Measurements from ENCODE around the gene NOTUM. TPM values are rescaled to one million over a fixed set of nuclear protein-coding genes. Genes with fewer than 3 reads are reported as not detected.

The NOTUM gene
- total and polyA plus RNA-seq, 4 donors, result 0.19 to 5.4 (median 1.6) TPM

DNA sequence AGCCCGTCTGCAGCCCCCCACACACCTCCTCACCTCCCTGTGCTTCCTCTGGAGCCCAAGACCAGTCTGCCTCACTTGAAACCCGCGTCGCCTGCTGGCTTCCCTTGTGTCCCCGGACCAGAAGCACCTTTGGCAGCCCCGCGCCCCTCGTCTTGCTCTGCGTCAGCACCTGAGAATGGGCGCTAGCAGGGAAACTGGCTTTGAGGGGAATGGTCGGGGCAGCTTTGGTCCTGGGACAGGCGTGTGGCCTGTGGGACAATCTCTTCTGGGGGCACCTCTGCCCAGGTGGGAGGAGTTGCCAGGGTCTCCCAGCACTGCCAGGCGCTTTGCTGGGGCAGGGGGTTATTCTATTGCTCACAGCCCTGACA lies 29.8 kb downstream of the NOTUM start:
- no peak overlapping the region for H3K4me3 ChIP-seq (ENCODE audit: low read depth in 1 of 3, low read length in 3 of 3)
- H3K27ac ChIP-seq (ENCODE audit: low read depth in 1 of 2, low read length in 2 of 2), result no peak overlapping the region
- no peak overlapping the region for H3K9ac ChIP-seq (ENCODE audit: low read depth in 1 of 2, low read length in 2 of 2)
- DNase-seq (ENCODE audit: low spot score), result no peak
- 81% methylated on average over 13 of the region's 13 CpGs for WGBS
- no peaks in the 10 kb centered on the region for H3K9me3 ChIP-seq (ENCODE audit: control insufficient read depth in 4 of 4, low read length in 3 of 4)
- H3K36me3 ChIP-seq (ENCODE audit: control insufficient read depth in 4 of 4, insufficient read depth in 3 of 4, low read depth in 1 of 4, low read length in 3 of 4), result no peaks in the 10 kb centered on the region
- TF ChIP-seq, protein P1, sequence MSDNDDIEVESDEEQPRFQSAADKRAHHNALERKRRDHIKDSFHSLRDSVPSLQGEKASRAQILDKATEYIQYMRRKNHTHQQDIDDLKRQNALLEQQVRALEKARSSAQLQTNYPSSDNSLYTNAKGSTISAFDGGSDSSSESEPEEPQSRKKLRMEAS (IDR thresholded peaks at IDR 0.05), result no peak
- TF ChIP-seq HNF4G (IDR thresholded peaks at IDR 0.05) (no peak), EGR1 (IDR thresholded peaks at IDR 0.05; ENCODE audit: low read depth in 2 of 2) (no peak), FOXA2 (IDR thresholded peaks at IDR 0.05) (no peak), YY1 (IDR thresholded peaks at IDR 0.05) (no peak), GABPA (IDR thresholded peaks at IDR 0.05 in 1 of 2, conservative IDR thresholded peaks at IDR 0.05 in 1 of 2) (no peak), HNF4A (conservative IDR thresholded peaks at IDR 0.05) (no peak), RAD21 (IDR thresholded peaks at IDR 0.05) (no peak), SP1 (IDR thresholded peaks at IDR 0.05) (no peak), JUND (IDR thresholded peaks at IDR 0.05) (no peak), NR2F2 (IDR thresholded peaks at IDR 0.05) (no peak), FOXA1 (IDR thresholded peaks at IDR 0.05) (no peak), TAF1 (conservative IDR thresholded peaks at IDR 0.05) (no peak), RXRA (IDR thresholded peaks at IDR 0.05) (no peak)
- TF ChIP-seq, protein P2, sequence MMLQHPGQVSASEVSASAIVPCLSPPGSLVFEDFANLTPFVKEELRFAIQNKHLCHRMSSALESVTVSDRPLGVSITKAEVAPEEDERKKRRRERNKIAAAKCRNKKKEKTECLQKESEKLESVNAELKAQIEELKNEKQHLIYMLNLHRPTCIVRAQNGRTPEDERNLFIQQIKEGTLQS (IDR thresholded peaks at IDR 0.05), result no peak
- TF ChIP-seq, protein P3, sequence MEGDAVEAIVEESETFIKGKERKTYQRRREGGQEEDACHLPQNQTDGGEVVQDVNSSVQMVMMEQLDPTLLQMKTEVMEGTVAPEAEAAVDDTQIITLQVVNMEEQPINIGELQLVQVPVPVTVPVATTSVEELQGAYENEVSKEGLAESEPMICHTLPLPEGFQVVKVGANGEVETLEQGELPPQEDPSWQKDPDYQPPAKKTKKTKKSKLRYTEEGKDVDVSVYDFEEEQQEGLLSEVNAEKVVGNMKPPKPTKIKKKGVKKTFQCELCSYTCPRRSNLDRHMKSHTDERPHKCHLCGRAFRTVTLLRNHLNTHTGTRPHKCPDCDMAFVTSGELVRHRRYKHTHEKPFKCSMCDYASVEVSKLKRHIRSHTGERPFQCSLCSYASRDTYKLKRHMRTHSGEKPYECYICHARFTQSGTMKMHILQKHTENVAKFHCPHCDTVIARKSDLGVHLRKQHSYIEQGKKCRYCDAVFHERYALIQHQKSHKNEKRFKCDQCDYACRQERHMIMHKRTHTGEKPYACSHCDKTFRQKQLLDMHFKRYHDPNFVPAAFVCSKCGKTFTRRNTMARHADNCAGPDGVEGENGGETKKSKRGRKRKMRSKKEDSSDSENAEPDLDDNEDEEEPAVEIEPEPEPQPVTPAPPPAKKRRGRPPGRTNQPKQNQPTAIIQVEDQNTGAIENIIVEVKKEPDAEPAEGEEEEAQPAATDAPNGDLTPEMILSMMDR (IDR thresholded peaks at IDR 0.05; ENCODE audit: low read depth, low read length, missing input control), result no peak
- TF ChIP-seq, protein P4, sequence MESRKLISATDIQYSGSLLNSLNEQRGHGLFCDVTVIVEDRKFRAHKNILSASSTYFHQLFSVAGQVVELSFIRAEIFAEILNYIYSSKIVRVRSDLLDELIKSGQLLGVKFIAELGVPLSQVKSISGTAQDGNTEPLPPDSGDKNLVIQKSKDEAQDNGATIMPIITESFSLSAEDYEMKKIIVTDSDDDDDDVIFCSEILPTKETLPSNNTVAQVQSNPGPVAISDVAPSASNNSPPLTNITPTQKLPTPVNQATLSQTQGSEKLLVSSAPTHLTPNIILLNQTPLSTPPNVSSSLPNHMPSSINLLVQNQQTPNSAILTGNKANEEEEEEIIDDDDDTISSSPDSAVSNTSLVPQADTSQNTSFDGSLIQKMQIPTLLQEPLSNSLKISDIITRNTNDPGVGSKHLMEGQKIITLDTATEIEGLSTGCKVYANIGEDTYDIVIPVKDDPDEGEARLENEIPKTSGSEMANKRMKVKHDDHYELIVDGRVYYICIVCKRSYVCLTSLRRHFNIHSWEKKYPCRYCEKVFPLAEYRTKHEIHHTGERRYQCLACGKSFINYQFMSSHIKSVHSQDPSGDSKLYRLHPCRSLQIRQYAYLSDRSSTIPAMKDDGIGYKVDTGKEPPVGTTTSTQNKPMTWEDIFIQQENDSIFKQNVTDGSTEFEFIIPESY (IDR thresholded peaks at IDR 0.05), result no peak
- TF ChIP-seq, protein P5, sequence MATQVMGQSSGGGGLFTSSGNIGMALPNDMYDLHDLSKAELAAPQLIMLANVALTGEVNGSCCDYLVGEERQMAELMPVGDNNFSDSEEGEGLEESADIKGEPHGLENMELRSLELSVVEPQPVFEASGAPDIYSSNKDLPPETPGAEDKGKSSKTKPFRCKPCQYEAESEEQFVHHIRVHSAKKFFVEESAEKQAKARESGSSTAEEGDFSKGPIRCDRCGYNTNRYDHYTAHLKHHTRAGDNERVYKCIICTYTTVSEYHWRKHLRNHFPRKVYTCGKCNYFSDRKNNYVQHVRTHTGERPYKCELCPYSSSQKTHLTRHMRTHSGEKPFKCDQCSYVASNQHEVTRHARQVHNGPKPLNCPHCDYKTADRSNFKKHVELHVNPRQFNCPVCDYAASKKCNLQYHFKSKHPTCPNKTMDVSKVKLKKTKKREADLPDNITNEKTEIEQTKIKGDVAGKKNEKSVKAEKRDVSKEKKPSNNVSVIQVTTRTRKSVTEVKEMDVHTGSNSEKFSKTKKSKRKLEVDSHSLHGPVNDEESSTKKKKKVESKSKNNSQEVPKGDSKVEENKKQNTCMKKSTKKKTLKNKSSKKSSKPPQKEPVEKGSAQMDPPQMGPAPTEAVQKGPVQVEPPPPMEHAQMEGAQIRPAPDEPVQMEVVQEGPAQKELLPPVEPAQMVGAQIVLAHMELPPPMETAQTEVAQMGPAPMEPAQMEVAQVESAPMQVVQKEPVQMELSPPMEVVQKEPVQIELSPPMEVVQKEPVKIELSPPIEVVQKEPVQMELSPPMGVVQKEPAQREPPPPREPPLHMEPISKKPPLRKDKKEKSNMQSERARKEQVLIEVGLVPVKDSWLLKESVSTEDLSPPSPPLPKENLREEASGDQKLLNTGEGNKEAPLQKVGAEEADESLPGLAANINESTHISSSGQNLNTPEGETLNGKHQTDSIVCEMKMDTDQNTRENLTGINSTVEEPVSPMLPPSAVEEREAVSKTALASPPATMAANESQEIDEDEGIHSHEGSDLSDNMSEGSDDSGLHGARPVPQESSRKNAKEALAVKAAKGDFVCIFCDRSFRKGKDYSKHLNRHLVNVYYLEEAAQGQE (IDR thresholded peaks at IDR 0.05), result no peak
- no peaks in the 10 kb centered on the region for H3K27me3 ChIP-seq (ENCODE audit: control insufficient read depth in 4 of 4, insufficient read depth in 4 of 4, low read length in 3 of 4)
- peaks cover 4 to 31% (median 12%) of the 10 kb centered on the region in 4 donors for H3K4me1 ChIP-seq (ENCODE audit: control insufficient read depth in 4 of 4, insufficient read depth in 4 of 4, low read length in 3 of 4)

Data from liver (tissue), 9 donors.